WTC11 (cell line): ENCODE data around the gene SCRG1. TPM values are rescaled to one million over a fixed set of nuclear protein-coding genes. Genes with fewer than 3 reads are reported as not detected.

Experiments
- ATAC-seq: fragments of 200-7000 bp; cut with Tn5 transposase; 2 replicates; pipeline ENCODE4 v1.10.0; 2021; ENCODE audit warnings: mild to moderate bottlenecking, moderate library complexity
- Bru-seq: library from RNA; stranded (reverse); fragments of 400-500 nt; gene quantifications from one replicate; lab custom pipeline; 2021; lab: Mats Ljungman, UMichigan
- CTCF ChIA-PET: fragments of 300-600 bp; sonication (Branson Sonifier 250); formaldehyde crosslinking; loops from one replicate; lab custom pipeline; 2021; ENCODE audit warnings: antibody characterized with exemption; lab: Charles Lee
- POLR2A ChIA-PET: fragments of 350-600 bp; sonication (Branson Sonifier 250); formaldehyde crosslinking; loops from one replicate; lab custom pipeline; 2021; ENCODE audit warnings: antibody characterized with exemption; lab: Charles Lee
- DNase-seq: peaks from one replicate; pipeline ENCODE4 v3.0.0; 2021; ENCODE audit warnings: low spot score
- H3K27ac Mint-ChIP-seq: 2 replicates; pipeline ENCODE4 v1.8.0; 2021; ENCODE audit warnings: mixed read lengths
- H3K27me3 Mint-ChIP-seq: 2 replicates; pipeline ENCODE4 v1.8.0; 2021; ENCODE audit warnings: low read depth, mild to moderate bottlenecking, moderate library complexity, mixed read lengths
- H3K36me3 Mint-ChIP-seq: 2 replicates; pipeline ENCODE4 v1.8.0; 2021; ENCODE audit warnings: mixed read lengths
- H3K4me1 Mint-ChIP-seq: 2 replicates; pipeline ENCODE4 v1.8.0; 2022; ENCODE audit warnings: mixed read lengths
- H3K4me3 Mint-ChIP-seq: 2 replicates; pipeline ENCODE4 v1.8.0; 2021; ENCODE audit warnings: mild to moderate bottlenecking, moderate library complexity, mixed read lengths
- H3K9me3 Mint-ChIP-seq: 2 replicates; pipeline ENCODE4 v1.8.0; 2021; ENCODE audit warnings: mixed read lengths
- CBFB ChIP-seq: sonication (generic); formaldehyde crosslinking; IDR thresholded peaks from 2 replicates; pipeline ENCODE4 v1.8.1; 2022; ENCODE audit warnings: mild to moderate bottlenecking, low read depth, missing genetic modification reagents
- CTCF ChIP-seq: fragments of 200-600 bp; IDR thresholded peaks from 2 replicates; pipeline ENCODE4 v1.8.0; 2022; ENCODE audit warnings: antibody characterized with exemption
- E2F4 ChIP-seq: sonication (generic); formaldehyde crosslinking; IDR thresholded peaks from 2 replicates; pipeline ENCODE4 v1.8.1; 2022; ENCODE audit warnings: low read depth, mild to moderate bottlenecking, moderate library complexity, missing genetic modification reagents, borderline replicate concordance
- ESRRA ChIP-seq: sonication (generic); formaldehyde crosslinking; IDR thresholded peaks from 2 replicates; pipeline ENCODE4 v1.8.1; 2022; ENCODE audit warnings: mild to moderate bottlenecking, missing genetic modification reagents, borderline replicate concordance
- FOXP1 ChIP-seq: sonication (generic); formaldehyde crosslinking; IDR thresholded peaks from 2 replicates; pipeline ENCODE4 v1.8.0; 2022; ENCODE audit warnings: missing genetic modification reagents, mild to moderate bottlenecking, moderate library complexity, borderline replicate concordance
- GTF2I ChIP-seq: fragments of 250-450 bp; sonication (Bioruptor Pico); conservative IDR thresholded peaks from 2 replicates; pipeline ENCODE4 v1.4.0; 2021; ENCODE audit warnings: mild to moderate bottlenecking
- JAZF1 ChIP-seq: fragments of 250-450 bp; sonication (Bioruptor Pico); IDR thresholded peaks from 2 replicates; pipeline ENCODE4 v1.9.0; 2021; ENCODE audit warnings: moderate library complexity, mild to moderate bottlenecking, inconsistent platforms
- MAX ChIP-seq: sonication (generic); formaldehyde crosslinking; IDR thresholded peaks from 2 replicates; pipeline ENCODE4 v1.8.0; 2022; ENCODE audit warnings: mild to moderate bottlenecking, missing genetic modification reagents
- NR2C2 ChIP-seq: sonication (generic); formaldehyde crosslinking; IDR thresholded peaks from 2 replicates; pipeline ENCODE4 v1.8.0; 2022; ENCODE audit warnings: mild to moderate bottlenecking, missing genetic modification reagents
- PRRX2 ChIP-seq: fragments of 250-450 bp; sonication (Bioruptor Pico); IDR thresholded peaks from 2 replicates; pipeline ENCODE4 v1.8.0; 2021; ENCODE audit warnings: mild to moderate bottlenecking
- TCF7 ChIP-seq: sonication (generic); formaldehyde crosslinking; IDR thresholded peaks from 2 replicates; pipeline ENCODE4 v1.8.0; 2022; ENCODE audit warnings: mild to moderate bottlenecking, low read depth, missing genetic modification reagents, moderate library complexity
- TEAD4 ChIP-seq: sonication (generic); formaldehyde crosslinking; IDR thresholded peaks from 2 replicates; pipeline ENCODE4 v1.8.0; 2022; ENCODE audit warnings: mild to moderate bottlenecking, missing genetic modification reagents
- ZNF121 ChIP-seq: sonication (generic); formaldehyde crosslinking; IDR thresholded peaks from 2 replicates; pipeline ENCODE4 v1.8.0; 2023; ENCODE audit warnings: missing genetic modification reagents
- ZNF219 ChIP-seq: sonication (generic); formaldehyde crosslinking; IDR thresholded peaks from 2 replicates; pipeline ENCODE4 v1.8.0; 2023; ENCODE audit warnings: missing genetic modification reagents, mild to moderate bottlenecking, borderline replicate concordance
- ZNF317 ChIP-seq: sonication (generic); formaldehyde crosslinking; IDR thresholded peaks from 2 replicates; pipeline ENCODE4 v1.8.1; 2023; ENCODE audit warnings: low read depth, mild to moderate bottlenecking, moderate library complexity, missing genetic modification reagents, borderline replicate concordance
- ZNF416 ChIP-seq: fragments of 250-450 bp; sonication (Bioruptor Pico); IDR thresholded peaks from 2 replicates; pipeline ENCODE4 v1.9.0; 2021; ENCODE audit warnings: mild to moderate bottlenecking, inconsistent platforms
- long read RNA-seq, 3 experiments: library from RNA in 1 of 3; library from capped mRNA in 1 of 3; library from polyadenylated mRNA in 1 of 3; unstranded in 2 of 3; stranded (forward) in 1 of 3; transcript quantifications; one replicate each; pipeline ENCODE4 v2.0.0, GENCODE V29; 2021
- total RNA-seq: library from RNA; stranded (reverse); gene quantifications from 3 replicates; pipeline ENCODE4 v1.2.3, GENCODE V29; 2021
- TF ChIP-seq, protein P1 (sequence below): sonication (generic); formaldehyde crosslinking; IDR thresholded peaks from 2 replicates; pipeline ENCODE4 v1.8.0; 2023; ENCODE audit warnings: missing genetic modification reagents, mild to moderate bottlenecking, borderline replicate concordance
- TF ChIP-seq, protein P2 (sequence below): sonication (generic); formaldehyde crosslinking; IDR thresholded peaks from 2 replicates; pipeline ENCODE4 v1.8.1; 2022; ENCODE audit warnings: low read depth, missing genetic modification reagents, borderline replicate concordance
- TF ChIP-seq, protein P3 (sequence below): sonication (generic); formaldehyde crosslinking; IDR thresholded peaks from 2 replicates; pipeline ENCODE4 v1.8.0; 2022; ENCODE audit warnings: mild to moderate bottlenecking, missing genetic modification reagents
- TF ChIP-seq, protein P4 (sequence below): fragments of 250-450 bp; sonication (Bioruptor Pico); IDR thresholded peaks from 2 replicates; pipeline ENCODE4 v1.9.0; 2021; ENCODE audit warnings: moderate library complexity, mild to moderate bottlenecking, inconsistent platforms, borderline replicate concordance
- TF ChIP-seq, protein P5 (sequence below): sonication (generic); formaldehyde crosslinking; IDR thresholded peaks from 2 replicates; pipeline ENCODE4 v1.8.1; 2023; ENCODE audit warnings: mild to moderate bottlenecking, missing genetic modification reagents

Gene SCRG1
- not detected in 3 replicates for total RNA-seq
- not detected for Bru-seq, nascent RNA
- long read RNA-seq, experiment 1 = 0 reads
- long read RNA-seq, experiment 2 = 0 reads
- long read RNA-seq, experiment 3 = 0 reads

DNA sequence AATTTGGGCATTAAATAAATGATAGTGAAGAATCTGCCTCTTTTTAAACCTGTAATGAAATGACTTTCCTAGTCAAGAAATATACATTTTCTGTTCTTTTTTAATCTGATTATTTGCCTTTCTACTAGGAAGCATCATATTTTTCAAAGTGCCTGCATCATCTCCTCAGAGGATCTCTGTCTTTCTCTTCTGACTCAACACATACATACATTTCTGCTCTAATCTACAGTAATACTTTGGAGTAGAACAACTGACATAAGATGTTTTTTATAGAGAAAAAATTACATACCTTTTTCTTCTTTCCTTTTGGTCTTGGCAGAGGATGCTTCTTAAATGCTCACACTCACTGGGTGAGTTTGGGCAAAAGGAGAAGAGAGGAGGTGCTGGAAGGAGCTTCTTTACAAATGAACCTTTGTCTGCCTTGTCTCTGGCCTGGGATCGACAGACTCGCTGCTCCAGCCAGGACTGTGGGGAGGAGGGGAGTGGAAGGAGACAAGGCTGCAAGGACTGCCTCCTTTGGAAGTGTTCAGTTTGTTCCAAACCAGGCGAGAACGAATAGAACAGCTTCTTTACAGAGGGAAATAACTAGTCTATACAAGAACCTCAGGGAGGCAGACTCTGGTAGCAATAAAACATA is at the start of gene SCRG1:
TSS of gene SCRG1 (minus strand) at position 338 of the 637 bp plus-strand sequence. CDS start 7,702 bp downstream, outside the sequence.
- Mint-ChIP-seq H3K27ac (no peak within 1 kb of the TSS), H3K9me3 (no peaks in the 10 kb centered on the region)
- peak; percentile 83 for ATAC-seq

GRCh38 chr4:173448103-173448502 is 49.2 kb upstream of the SCRG1 start:
- H3K27ac Mint-ChIP-seq = no peak overlapping the region
- no peaks in the 10 kb centered on the region for H3K27me3 Mint-ChIP-seq
- ATAC-seq (no peak), DNase-seq (no peak)
- no peaks in the 10 kb centered on the region for H3K9me3 Mint-ChIP-seq
- POLR2A ChIA-PET = no interaction called here
- CTCF ChIA-PET = no interaction called here
- no peaks in the 10 kb centered on the region for H3K36me3 Mint-ChIP-seq
- no peaks in the 10 kb centered on the region for H3K4me1 Mint-ChIP-seq
- no peak overlapping the region for H3K4me3 Mint-ChIP-seq
- TF ChIP-seq JAZF1 (no peak), E2F4 (CRISPR knock-in tag) (no peak), ZNF219 (CRISPR knock-in tag) (no peak), NR2C2 (CRISPR knock-in tag) (no peak)
- TF ChIP-seq, protein P1, sequence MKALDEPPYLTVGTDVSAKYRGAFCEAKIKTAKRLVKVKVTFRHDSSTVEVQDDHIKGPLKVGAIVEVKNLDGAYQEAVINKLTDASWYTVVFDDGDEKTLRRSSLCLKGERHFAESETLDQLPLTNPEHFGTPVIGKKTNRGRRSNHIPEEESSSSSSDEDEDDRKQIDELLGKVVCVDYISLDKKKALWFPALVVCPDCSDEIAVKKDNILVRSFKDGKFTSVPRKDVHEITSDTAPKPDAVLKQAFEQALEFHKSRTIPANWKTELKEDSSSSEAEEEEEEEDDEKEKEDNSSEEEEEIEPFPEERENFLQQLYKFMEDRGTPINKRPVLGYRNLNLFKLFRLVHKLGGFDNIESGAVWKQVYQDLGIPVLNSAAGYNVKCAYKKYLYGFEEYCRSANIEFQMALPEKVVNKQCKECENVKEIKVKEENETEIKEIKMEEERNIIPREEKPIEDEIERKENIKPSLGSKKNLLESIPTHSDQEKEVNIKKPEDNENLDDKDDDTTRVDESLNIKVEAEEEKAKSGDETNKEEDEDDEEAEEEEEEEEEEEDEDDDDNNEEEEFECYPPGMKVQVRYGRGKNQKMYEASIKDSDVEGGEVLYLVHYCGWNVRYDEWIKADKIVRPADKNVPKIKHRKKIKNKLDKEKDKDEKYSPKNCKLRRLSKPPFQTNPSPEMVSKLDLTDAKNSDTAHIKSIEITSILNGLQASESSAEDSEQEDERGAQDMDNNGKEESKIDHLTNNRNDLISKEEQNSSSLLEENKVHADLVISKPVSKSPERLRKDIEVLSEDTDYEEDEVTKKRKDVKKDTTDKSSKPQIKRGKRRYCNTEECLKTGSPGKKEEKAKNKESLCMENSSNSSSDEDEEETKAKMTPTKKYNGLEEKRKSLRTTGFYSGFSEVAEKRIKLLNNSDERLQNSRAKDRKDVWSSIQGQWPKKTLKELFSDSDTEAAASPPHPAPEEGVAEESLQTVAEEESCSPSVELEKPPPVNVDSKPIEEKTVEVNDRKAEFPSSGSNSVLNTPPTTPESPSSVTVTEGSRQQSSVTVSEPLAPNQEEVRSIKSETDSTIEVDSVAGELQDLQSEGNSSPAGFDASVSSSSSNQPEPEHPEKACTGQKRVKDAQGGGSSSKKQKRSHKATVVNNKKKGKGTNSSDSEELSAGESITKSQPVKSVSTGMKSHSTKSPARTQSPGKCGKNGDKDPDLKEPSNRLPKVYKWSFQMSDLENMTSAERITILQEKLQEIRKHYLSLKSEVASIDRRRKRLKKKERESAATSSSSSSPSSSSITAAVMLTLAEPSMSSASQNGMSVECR = no peak
- TF ChIP-seq, protein P2, sequence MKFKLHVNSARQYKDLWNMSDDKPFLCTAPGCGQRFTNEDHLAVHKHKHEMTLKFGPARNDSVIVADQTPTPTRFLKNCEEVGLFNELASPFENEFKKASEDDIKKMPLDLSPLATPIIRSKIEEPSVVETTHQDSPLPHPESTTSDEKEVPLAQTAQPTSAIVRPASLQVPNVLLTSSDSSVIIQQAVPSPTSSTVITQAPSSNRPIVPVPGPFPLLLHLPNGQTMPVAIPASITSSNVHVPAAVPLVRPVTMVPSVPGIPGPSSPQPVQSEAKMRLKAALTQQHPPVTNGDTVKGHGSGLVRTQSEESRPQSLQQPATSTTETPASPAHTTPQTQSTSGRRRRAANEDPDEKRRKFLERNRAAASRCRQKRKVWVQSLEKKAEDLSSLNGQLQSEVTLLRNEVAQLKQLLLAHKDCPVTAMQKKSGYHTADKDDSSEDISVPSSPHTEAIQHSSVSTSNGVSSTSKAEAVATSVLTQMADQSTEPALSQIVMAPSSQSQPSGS (CRISPR knock-in tag) = no peak

More for the DNA sequence above, at the start of gene SCRG1:
- no peak within 1 kb of the TSS for H3K4me3 Mint-ChIP-seq
- CTCF ChIA-PET = interaction anchor here (0.6 to 1.3 kb wide), 3 partner anchors 18 to 354 kb away, joined by 3 to 7 read pairs (median 3); no protein-coding TSS in a partner anchor
- TF ChIP-seq MAX (no peak), ZNF317 (CRISPR knock-in tag) (no peak), TCF7 (no peak), CTCF (no peak), GTF2I (CRISPR knock-in tag) (no peak), ZNF121 (CRISPR knock-in tag) (no peak), ZNF416 (CRISPR knock-in tag) (no peak), TEAD4 (no peak), JAZF1 (no peak), PRRX2 (no peak), CBFB (no peak), ESRRA (CRISPR knock-in tag) (no peak), FOXP1 (CRISPR knock-in tag) (no peak)
- TF ChIP-seq, protein P3, sequence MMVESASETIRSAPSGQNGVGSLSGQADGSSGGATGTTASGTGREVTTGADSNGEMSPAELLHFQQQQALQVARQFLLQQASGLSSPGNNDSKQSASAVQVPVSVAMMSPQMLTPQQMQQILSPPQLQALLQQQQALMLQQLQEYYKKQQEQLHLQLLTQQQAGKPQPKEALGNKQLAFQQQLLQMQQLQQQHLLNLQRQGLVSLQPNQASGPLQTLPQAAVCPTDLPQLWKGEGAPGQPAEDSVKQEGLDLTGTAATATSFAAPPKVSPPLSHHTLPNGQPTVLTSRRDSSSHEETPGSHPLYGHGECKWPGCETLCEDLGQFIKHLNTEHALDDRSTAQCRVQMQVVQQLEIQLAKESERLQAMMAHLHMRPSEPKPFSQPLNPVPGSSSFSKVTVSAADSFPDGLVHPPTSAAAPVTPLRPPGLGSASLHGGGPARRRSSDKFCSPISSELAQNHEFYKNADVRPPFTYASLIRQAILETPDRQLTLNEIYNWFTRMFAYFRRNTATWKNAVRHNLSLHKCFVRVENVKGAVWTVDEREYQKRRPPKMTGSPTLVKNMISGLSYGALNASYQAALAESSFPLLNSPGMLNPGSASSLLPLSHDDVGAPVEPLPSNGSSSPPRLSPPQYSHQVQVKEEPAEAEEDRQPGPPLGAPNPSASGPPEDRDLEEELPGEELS (CRISPR knock-in tag) = no peak
- TF ChIP-seq, protein P4, sequence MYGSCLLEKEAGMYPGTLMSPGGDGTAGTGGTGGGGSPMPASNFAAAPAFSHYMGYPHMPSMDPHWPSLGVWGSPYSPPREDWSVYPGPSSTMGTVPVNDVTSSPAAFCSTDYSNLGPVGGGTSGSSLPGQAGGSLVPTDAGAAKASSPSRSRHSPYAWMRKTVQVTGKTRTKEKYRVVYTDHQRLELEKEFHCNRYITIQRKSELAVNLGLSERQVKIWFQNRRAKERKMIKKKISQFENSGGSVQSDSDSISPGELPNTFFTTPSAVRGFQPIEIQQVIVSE (CRISPR knock-in tag) = no peak
- TF ChIP-seq, protein P5, sequence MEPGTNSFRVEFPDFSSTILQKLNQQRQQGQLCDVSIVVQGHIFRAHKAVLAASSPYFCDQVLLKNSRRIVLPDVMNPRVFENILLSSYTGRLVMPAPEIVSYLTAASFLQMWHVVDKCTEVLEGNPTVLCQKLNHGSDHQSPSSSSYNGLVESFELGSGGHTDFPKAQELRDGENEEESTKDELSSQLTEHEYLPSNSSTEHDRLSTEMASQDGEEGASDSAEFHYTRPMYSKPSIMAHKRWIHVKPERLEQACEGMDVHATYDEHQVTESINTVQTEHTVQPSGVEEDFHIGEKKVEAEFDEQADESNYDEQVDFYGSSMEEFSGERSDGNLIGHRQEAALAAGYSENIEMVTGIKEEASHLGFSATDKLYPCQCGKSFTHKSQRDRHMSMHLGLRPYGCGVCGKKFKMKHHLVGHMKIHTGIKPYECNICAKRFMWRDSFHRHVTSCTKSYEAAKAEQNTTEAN = no peak
- no peaks in the 10 kb centered on the region for H3K36me3 Mint-ChIP-seq
- DNase-seq = peak; percentile 21
- H3K27me3 Mint-ChIP-seq = no peaks in the 10 kb centered on the region
- no peaks in the 10 kb centered on the region for H3K4me1 Mint-ChIP-seq
- POLR2A ChIA-PET = interaction anchor here (1.0 kb wide), 1 partner anchor 27 kb away, joined by 3 read pairs; no protein-coding TSS in a partner anchor
